Esophagus muscularis mucosa (tissue), 3 donors: ENCODE measurements around the gene SLC13A2.

Experiments
- POLR2A ChIP-seq: fragments of 450-650 bp; IDR thresholded peaks from one replicate; pipeline ENCODE4 v1.6.1; 2017; ENCODE audit warnings: antibody characterized with exemption, moderate library complexity, mild to moderate bottlenecking, low read depth
- TF ChIP-seq, protein P1 (sequence below), 3 experiments: fragments of 200-600 bp in 2 of 3; fragments of 450-650 bp in 1 of 3; sonication (generic) in 2 of 3; IDR thresholded peaks; one replicate each; pipeline ENCODE4 v1.5.1; 2017 to 2019; ENCODE audit warnings: antibody characterized with exemption in 3 of 3, mild to moderate bottlenecking in 2 of 3, moderate library complexity in 1 of 3

DNA sequence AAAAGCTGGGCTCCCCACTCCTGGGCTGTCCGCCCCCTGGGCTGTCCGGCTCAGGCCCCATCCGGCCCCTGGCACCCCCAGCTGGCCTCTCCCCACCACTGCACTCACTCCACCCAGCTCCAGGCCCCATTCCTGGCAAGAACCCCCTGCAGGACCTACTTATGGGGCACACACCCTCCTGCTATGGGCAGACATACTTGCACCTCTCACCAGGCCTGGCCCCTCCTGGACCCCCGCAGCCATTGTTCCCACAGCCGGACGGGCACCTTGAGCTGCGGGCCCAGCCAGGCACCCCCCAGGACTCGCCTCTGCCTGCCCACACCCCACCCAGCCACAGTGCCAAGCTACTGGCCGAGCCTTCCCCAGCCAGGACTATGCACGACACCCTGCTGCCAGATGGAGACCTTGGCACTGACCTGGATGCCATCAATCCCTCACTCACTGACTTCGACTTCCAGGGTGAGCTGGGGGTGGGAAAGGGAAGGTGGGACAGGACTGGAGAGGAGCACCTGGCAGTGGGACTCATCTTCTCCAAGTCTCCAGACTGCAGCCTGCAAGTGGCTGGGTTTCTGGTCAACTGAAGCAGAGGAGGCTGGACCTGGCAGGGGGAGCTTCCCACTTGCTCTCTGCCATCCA, 61.4 kb downstream of the SLC13A2 start:
- TF ChIP-seq, protein P1, sequence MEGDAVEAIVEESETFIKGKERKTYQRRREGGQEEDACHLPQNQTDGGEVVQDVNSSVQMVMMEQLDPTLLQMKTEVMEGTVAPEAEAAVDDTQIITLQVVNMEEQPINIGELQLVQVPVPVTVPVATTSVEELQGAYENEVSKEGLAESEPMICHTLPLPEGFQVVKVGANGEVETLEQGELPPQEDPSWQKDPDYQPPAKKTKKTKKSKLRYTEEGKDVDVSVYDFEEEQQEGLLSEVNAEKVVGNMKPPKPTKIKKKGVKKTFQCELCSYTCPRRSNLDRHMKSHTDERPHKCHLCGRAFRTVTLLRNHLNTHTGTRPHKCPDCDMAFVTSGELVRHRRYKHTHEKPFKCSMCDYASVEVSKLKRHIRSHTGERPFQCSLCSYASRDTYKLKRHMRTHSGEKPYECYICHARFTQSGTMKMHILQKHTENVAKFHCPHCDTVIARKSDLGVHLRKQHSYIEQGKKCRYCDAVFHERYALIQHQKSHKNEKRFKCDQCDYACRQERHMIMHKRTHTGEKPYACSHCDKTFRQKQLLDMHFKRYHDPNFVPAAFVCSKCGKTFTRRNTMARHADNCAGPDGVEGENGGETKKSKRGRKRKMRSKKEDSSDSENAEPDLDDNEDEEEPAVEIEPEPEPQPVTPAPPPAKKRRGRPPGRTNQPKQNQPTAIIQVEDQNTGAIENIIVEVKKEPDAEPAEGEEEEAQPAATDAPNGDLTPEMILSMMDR (IDR thresholded peaks at IDR 0.05): no peak
- TF ChIP-seq POLR2A: no peak
